ENCODE measurements around the gene OR52K2. TPM values are rescaled to one million over a fixed set of nuclear protein-coding genes. Genes with fewer than 3 reads are reported as not detected.

OR52K2 gene
- total RNA-seq, 4 donors from 2014 or later, result 2.4 TPM; not detected in 3

DNA sequence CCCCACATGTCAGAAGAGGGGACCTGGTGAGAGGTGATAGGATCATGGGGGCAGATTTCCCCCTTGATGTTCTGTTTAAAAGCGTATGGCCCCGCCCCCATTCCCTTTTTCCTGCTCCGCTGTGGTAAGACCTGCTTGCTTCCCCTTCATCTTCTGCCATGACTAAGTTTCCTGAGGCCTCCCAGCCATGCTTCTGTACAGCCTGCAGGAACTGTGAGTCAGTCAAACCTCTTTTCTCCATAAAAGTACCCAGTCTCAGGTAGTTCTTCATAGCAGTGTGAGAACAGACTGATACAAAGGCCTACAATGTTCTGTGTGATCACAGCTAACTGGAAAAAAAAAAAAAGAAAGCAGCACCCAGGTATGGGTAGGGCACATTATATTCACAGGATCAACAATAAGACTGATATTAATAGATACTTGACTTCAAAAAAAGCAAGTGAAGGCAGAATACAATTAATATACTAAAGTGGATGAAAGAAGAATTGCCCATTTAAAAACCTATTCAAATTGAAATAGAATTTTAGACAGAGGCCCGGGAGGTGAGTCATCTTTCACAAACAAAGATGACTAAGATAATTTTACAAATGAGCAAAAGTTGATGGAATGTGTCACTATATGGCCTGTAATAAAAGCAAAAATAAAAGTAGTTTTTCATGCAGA lies 31.6 kb downstream of the OR52K2 start:
- TF ChIP-seq, protein P1, sequence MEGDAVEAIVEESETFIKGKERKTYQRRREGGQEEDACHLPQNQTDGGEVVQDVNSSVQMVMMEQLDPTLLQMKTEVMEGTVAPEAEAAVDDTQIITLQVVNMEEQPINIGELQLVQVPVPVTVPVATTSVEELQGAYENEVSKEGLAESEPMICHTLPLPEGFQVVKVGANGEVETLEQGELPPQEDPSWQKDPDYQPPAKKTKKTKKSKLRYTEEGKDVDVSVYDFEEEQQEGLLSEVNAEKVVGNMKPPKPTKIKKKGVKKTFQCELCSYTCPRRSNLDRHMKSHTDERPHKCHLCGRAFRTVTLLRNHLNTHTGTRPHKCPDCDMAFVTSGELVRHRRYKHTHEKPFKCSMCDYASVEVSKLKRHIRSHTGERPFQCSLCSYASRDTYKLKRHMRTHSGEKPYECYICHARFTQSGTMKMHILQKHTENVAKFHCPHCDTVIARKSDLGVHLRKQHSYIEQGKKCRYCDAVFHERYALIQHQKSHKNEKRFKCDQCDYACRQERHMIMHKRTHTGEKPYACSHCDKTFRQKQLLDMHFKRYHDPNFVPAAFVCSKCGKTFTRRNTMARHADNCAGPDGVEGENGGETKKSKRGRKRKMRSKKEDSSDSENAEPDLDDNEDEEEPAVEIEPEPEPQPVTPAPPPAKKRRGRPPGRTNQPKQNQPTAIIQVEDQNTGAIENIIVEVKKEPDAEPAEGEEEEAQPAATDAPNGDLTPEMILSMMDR (IDR thresholded peaks at IDR 0.05; ENCODE audit: low read depth), result no peak

DNA sequence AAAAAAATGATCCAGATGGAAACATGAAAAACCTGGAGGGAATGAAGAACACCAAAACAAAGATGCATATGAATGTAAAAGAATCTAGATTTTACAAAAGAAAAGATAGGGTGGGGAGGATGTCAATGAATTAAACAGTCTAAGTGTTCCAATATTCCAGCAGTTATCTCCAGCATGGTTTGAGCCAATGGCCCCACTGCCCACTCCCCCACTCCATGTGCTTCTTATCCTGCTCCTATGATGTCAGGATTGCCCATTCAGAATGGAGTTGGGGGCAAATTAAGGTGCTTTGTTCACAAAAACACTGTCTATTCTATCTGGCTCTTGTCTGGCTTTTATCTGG lies 32.1 kb downstream of the OR52K2 start:
- TF ChIP-seq, protein P1 (IDR thresholded peaks at IDR 0.05; ENCODE audit: low read depth), result no peak

DNA sequence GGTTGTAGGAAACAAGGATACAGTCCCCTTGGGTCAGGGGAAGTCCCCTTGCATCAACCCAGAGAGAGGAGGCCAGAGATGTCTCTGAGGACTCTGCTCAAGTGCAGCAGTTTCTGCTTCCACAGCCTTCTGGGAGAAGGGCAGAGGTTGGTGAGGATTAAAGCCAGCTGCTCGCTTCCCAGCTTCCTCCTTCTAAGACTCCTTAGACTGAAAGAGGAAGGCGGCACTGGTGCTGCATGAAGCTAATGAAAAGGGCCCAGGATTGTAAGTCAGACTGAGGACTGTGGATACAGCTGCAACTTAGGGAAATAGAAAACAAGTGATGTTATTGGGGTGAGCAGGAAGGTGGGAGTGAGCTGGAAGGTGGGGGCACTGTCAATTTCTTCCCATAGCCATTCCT lies 33.4 kb downstream of the OR52K2 start, which contains the start of gene OR52K1:
Gene OR52K1 (plus strand): TSS at position 202 of the 400 bp plus-strand sequence. CDS start 6,255 bp downstream, outside the sequence.
- TF ChIP-seq, protein P1 (IDR thresholded peaks at IDR 0.05; ENCODE audit: low read depth), result no peak

DNA sequence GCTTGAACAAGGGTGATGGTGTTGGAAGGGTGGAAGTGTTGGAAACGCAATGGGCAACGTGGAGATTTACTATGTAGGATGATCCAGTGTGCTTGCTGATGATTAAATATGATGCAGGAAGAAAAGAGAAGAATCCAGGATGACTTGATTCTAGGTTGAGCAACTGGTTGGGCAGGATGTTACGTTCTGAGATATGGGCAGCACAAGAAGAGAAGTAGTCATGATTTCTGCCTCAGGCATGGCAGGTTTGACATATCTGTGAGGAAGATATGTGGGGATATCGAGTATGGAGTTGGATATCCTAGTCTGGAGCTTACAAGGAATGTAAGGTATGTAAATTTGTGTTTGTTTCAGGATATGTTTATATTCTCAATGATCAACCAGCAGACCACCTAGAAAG lies 35.2 kb downstream of the OR52K2 start:
- TF ChIP-seq, protein P1 (IDR thresholded peaks at IDR 0.05; ENCODE audit: low read depth), result no peak

DNA sequence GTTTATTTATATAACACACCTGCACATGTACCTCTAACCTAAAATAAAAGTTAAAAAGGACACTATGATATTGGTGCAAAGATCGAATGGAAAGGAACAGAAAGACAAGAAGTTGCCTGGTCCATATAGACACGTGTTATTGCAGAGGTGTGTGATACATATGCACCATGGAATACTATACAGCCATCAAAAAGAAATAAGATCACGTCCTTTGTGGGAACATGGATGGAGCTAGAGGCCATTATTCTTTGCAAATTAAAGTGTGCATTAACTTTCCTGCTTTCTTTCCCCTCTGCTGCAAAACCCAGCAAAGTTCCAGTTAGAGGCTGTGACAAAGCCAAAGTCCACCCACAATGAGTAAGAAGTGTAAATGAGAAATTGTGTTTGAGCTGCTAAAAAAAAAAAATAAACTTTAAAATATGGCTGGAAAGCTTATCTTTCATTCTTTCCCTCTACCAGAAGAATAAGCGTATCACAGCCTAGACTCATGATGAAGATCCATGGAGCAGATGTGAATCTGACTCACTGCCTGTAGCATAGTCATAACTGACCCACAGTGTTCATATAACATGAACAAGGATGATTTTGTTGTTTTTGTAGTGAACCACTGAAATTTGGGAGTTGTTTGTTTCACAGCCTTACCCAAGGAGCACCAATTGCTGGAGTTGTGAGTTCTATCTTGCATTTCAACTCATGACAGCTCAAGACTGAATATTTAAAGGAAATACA lies 42.9 kb downstream of the OR52K2 start:
- TF ChIP-seq, protein P1 (IDR thresholded peaks at IDR 0.05; ENCODE audit: low read depth), result no peak

DNA sequence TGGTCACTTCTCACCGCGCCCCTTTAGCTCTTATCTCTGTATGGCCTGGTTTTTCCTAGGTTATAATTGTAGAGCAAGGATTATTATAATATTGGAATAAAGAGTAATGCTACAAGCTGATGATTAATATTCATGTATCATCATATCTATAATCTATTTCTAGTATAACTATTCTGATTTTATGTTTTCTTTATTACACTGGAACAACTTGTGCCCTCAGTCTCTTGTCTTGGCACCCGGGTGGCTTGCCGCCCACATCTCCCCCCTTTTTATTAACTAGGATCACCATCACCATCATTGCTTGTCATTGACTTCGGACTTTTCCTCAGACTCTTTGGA lies 44.4 kb downstream of the OR52K2 start:
- TF ChIP-seq, protein P1 (IDR thresholded peaks at IDR 0.05; ENCODE audit: low read depth), result no peak

DNA sequence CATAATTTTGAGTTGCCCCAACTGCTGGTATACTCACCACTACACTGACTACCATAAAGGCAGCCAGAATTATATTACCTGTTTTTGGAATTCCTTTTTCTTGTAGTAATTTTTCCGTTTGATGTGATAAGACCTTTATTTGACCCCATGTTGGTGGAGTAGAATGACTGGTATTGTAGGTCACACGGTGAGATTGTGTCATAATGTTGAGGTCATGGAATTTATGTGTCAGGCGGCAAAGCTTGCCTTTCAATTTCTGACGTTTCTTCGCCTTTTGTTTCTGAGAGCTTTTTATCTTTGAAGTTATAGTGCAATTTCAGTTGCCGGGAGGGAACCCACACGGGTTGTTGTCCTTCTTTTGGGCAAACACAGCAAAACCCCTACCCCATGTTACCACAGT lies 46.4 kb downstream of the OR52K2 start:
- TF ChIP-seq, protein P1 (IDR thresholded peaks at IDR 0.05; ENCODE audit: low read depth), result no peak

Measured in subcutaneous adipose tissue (tissue), 4 donors.